SH-SY5Y (cell line): Measurements from ENCODE around the gene FOXP3.

ENCODE experiments used
- GATA2 ChIP-seq: IDR thresholded peaks from 2 replicates; pipeline ENCODE4 v1.6.1; 2011; ENCODE audit warnings: mild to moderate bottlenecking, low read depth, low read length
- GATA3 ChIP-seq: IDR thresholded peaks from 2 replicates; pipeline ENCODE4 v1.6.1; 2011; ENCODE audit warnings: low read depth, mild to moderate bottlenecking, low read length, moderate library complexity

DNA sequence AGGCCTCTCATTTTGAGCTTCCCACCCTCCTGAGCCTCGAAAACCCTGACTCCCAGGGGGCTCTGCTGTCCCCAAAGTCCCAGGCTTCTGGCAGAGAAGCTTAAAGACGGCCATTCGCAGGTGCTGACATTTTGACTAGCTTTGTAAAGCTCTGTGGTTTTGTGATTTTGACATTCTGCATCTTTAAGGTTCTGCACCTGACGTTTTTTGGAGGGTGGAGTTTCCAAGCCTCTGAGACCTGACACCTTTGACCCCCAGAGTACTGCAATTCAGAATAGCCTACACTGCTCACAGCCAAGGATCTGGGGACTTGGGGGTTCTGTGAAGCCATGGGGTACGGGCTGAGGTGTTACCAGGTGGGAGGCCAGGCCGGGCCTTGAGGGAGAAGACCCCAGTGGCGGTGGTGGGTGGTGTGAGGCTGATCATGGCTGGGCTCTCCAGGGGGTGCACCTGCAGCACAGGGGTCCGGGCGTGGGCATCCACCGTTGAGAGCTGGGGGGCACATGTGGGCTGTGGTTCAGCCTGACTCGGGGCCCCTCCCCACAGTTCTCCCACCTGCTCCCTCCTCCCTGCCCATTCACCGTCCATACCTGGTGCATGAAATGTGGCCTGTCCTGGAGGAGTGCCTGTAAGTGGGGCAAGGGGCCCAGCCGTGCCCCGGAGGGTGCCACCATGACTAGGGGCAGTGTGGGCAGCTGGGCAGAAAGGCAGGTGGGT lies 7.3 kb downstream of the FOXP3 start:
- TF ChIP-seq GATA3, result no peak
- no peak for TF ChIP-seq GATA2
